NCI-H460 (cell line): ENCODE measurements around the gene INO80C. TPM values are rescaled to one million over a fixed set of nuclear protein-coding genes. Genes with fewer than 3 reads are reported as not detected.
"Not testable (repeated sequence)": the region's sequence is repeated elsewhere in the genome, so short reads cannot be mapped to it uniquely, and the experiment has no call there.

Experiments
- DNase-seq: peaks from one replicate; pipeline ENCODE4 v3.0.0-alpha.2; 2016; ENCODE audit warnings: low read depth; ENCODE audit errors: extremely low read depth
- total RNA-seq: library from RNA; depleted of rRNA; stranded (reverse); fragments of >200 nt; shearing (Covaris generic); gene quantifications from 2 replicates; pipeline ENCODE4 v1.2.3, GENCODE V29; 2014

The INO80C gene
- total RNA-seq, 1 experiment from 2014 or later: 5.3 TPM

DNA sequence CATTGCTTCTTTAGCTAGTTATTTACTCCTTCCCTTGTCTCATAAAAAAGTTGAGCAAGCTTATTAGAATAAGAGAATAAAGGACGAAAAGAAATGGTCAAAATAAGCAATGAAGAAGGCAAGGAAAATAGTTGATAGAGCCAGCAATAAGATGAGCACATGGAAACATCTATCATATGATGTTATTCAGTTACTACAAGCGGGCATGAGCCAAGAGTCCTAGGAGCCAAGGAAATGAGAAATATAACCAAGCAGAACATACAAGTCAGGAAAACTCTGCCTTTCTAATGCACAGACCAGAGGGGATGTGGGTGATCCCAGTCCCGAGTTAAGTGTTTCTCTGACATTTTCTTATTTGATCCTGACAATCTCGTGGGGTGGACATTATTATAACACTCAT, 33.9 kb downstream of the INO80C start:
- no peak for DNase-seq

- no peak for DNase-seq
These were observed 34.7 kb downstream of the INO80C start for GRCh38 chr18:35463050-35463449.

- DNase-seq: no peak
These were observed 37.0 kb downstream of the INO80C start for GRCh38 chr18:35460736-35461161.

- DNase-seq: no peak
These were observed 37.8 kb downstream of the INO80C start for GRCh38 chr18:35459997-35460396.

DNA sequence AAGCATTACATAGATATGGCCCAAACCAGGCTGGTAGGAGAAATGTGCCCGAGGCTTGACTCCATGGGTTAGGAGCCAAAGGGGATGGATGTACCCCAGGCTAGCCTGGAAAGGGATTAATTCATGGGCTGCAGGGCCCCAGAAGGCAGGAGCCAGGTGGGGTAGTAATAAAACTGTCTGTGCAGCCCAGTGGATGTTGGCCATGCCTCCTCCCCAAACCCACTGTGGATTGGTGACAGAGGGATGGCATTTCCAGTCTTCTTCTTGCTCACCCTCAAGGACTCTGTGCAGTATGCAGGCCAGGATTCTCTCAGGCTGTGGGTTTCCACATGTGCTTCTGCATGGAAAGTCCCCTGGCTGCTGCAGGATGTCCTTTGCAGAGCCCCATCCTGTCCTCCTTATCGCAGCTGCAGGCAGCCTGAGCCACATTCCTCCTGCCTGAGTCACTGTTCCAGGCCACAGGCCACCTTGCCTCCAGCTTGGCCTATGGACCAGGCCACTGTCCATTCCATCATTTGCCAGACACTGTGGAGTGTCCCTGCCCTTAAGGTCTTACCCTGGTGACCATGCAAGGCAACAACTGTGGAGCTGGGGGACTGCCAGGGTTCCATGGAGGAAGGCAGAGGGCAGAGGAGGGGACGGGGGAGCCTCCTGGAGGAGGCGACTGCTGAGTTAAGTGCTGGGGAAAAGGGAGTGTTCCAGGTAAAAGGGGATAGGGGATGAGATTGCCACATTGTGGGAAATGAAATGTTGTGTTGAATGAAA, 38.9 kb downstream of the INO80C start:
- DNase-seq: no peak

GRCh38 chr18:35458271-35458670, 39.5 kb downstream of the INO80C start:
- no peak for DNase-seq

GRCh38 chr18:35457140-35457704, 40.5 kb downstream of the INO80C start:
- DNase-seq: no peak

- DNase-seq: no peak
These were observed 41.6 kb downstream of the INO80C start for GRCh38 chr18:35455926-35456763.

GRCh38 chr18:35454803-35455202, 43.0 kb downstream of the INO80C start:
- DNase-seq: no peak

DNA sequence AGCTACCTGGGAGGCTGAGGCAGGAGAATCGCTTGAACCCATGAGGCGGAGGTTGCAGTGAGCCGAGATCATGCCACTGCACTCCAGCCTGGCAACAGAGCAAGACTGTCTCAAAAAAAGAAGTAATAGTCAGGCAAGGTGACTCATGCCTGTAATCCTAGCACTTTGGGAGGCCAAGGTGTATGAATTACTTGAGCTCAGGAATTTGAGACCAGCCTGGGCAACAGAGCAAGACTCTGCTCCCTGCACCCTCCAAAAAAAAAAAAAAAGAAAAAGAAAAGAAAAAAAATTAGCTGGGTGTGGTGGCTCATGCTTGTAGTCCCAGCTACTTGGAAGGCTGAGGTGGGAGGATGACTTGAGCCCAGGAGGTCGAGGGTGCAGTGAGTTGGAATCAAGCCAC, 44.7 kb downstream of the INO80C start:
- not testable (repeated sequence) for DNase-seq

GRCh38 chr18:35451916-35452315, 45.8 kb downstream of the INO80C start:
- DNase-seq: no peak

GRCh38 chr18:35451032-35451431, 46.7 kb downstream of the INO80C start:
- no peak for DNase-seq

DNA sequence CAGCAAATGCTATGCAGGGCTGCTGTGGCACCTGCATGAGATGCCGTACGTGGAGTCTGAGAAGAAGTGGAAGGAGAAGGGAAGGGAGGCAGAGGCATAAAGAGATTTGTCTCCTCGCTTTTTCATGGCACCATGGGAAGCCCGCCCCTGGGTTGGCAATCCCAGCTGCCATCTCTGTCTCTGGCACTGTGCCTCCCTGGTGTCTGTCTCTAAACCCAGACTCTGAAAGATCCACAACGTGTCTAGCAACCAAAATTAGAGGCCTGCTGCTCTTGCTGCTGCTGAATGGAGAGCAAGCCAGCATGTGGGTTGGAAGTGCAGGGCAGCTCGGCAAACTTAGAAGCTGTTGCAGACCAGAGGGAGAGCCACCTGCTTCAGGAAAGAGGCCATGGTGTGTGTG, 53.1 kb downstream of the INO80C start:
- DNase-seq: no peak

DNA sequence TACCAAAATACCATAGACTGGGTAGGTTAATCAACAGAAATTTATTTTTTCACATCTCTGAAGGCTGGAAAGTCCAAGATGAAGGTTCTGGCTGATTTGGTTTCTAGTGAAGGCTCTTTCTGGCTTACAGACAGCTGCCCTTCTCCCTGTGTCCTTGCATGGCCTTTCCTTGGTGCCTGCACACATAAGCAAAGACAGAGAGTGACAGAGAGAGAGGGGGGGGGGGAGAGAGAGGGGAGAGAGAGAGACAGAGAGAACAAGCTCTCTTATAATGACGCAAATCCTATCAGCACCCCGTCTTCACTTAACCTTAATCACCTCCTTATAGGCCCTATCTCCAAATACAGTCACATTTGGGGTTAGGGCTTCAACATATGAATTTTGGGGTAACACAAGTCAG, 53.9 kb downstream of the INO80C start:
- no peak for DNase-seq

- DNase-seq: no peak
These were observed 54.3 kb downstream of the INO80C start for GRCh38 chr18:35443434-35443833.

GRCh38 chr18:35442701-35443100, 55.1 kb downstream of the INO80C start:
- DNase-seq: no peak

- DNase-seq: no peak
These were observed 55.7 kb downstream of the INO80C start for GRCh38 chr18:35441857-35442595.

DNA sequence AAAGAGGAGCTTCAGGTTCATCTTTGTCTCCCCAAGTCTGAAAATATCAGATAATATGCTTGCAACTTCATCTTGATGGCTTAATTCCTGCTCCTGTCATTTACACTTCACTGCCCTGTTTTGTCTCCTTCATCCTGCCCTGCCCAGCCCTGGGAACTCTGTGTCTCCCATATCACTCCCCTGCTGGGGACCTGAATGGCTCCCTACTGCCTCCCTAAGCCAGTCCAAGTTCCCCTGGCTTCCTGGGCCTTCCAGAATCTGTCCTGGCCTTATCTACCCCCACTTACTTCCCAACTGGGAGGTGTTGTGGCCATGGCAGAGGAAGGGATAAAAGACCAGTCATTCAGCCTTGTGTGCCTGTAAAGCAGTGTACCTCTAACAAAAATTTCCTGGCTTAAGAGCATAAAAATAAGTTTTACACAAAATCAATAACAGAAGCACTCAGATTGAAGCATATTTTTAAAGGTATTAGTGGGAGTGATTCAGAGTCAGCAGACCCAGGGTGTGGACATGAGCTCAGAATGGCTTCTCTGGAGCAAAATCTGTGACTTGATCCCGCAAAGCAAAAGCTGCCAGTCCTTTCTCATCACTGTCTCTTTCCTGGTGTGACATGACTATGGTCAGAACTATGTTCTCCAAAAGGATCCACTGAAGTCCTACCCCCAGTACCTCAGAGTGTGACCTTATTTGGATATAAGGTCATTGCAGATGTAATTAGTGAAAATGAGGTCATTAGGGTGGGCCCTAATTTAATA, 59.1 kb downstream of the INO80C start:
- DNase-seq: no peak

DNA sequence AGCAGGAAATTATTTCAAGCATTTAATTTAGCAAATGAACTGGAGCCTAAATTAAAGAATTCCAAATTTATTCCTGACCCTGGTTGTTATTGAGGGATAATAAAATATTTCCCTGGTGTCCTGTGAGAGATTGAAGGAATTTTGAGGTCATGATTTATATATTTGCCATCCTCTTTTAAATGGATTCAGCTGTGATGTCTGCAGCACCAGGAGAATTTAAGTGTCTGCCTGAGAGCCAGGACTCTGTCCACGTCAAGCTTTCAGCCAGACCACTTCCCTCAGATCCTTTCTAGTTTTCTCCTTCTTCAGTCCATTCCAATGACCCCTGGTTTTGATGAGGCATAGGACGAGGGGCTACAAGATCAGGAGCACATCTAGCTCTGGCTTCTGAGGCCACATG, 59.9 kb downstream of the INO80C start:
- DNase-seq: no peak

- DNase-seq: no peak
These were observed 61.6 kb downstream of the INO80C start for GRCh38 chr18:35436076-35436649.
